ENCODE measurements around the gene CTSG.
"Not testable (repeated sequence)": the region's sequence is repeated elsewhere in the genome, so short reads cannot be mapped to it uniquely, and the experiment has no call there.

The CTSG gene

GRCh38 chr14:24542346-24542936 is 33.6 kb downstream of the CTSG start:
- DNase-seq (ENCODE audit: low spot score): no peak

- DNase-seq (ENCODE audit: low spot score): no peak
These were observed 40.3 kb downstream of the CTSG start for GRCh38 chr14:24535737-24536136.

- no peak for DNase-seq (ENCODE audit: low spot score)
These were observed 41.8 kb downstream of the CTSG start for GRCh38 chr14:24534286-24534685.

- not testable (repeated sequence) for DNase-seq (ENCODE audit: low spot score)
These were observed 50.0 kb downstream of the CTSG start for GRCh38 chr14:24525877-24526620.
